Kidney glomerular epithelial cell (primary cell): Measurements from ENCODE around the gene ACSM4.

Source experiments
- DNase-seq: peaks from one replicate; lab custom pipeline; 2025; lab: John Stamatoyannopoulos, UW

Gene ACSM4

DNA sequence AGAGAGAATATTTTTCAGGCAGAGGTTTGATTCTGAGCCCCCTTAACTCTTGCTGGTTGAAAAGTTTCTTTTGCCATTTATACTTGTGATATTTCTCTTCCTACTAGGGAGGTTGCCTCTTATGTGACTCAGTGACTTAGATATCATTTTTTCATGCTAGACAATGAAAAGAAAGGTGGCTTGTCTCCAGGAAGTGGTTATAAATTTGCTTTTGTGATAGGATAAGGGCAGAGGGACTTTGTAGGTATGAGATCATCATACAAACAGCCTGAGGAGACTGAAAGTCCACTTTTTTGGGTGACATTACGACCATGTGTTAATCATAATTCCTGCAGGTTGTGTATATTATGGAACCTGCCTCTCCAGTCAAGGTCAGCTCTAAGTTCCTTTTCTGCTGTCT, 35.8 kb downstream of the ACSM4 start:
- DNase-seq: no peak

- no peak for DNase-seq
Observed at GRCh38 chr12:7344833-7345606, 41.1 kb downstream of the ACSM4 start.

GRCh38 chr12:7346551-7347225, 42.8 kb downstream of the ACSM4 start:
- no peak for DNase-seq

DNA sequence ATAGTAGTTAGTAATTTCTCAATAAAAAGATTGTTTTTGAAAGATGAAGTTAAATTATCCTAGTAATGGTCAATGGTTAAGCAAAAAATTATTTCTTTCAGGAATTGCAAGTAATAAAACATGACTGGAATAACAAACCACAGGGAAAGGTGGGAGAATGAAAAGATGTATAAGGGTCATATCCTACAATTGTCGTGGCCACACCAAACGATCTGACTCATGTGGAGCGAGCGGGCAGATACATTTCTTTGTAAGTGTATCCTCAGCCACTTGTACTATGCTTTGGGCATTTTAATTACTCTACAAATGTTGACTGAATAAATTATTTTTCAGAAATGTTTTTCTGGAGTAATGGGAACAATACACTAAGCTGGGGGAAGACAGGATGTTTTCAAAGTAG, 45.5 kb downstream of the ACSM4 start:
- DNase-seq: no peak

DNA sequence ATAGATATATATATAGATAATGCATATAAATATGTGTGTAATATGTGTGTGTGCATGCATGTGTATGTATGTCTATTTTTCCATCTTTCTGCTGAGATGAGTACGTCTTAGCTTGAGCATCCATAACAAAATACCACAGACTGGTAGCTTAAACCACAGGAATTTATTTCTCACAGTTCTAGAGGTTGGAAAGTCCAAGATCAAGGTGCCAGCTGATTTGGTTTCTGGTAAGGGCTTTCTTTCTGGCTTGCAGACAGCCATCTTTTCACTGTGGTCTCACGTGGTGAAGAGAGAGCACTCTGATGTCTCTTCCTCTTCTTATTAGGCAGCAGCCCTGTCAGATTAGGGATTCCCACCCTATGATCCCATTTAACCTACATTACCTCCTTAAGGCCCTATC, 47.3 kb downstream of the ACSM4 start:
- no peak for DNase-seq

DNA sequence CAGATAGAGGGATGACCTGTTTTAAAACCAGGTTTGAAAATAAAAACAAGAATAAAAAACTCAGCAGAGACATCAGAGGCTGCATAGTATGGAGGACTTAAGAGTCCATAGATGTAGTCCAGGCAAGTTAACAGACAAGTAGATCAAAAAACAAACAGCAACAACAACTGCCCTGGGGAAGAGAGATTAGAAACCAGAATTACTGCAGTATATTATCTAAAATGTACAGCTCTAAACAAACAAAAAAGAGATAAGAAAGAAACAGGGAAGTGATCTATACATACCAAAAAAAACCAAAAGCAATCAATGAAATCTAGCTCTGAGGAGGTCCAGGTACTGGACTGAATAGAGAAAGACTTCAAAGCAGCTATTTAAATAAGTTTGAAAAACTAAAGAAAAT, 48.8 kb downstream of the ACSM4 start:
- DNase-seq: no peak

GRCh38 chr12:7354529-7354928, 50.7 kb downstream of the ACSM4 start:
- no peak for DNase-seq

DNA sequence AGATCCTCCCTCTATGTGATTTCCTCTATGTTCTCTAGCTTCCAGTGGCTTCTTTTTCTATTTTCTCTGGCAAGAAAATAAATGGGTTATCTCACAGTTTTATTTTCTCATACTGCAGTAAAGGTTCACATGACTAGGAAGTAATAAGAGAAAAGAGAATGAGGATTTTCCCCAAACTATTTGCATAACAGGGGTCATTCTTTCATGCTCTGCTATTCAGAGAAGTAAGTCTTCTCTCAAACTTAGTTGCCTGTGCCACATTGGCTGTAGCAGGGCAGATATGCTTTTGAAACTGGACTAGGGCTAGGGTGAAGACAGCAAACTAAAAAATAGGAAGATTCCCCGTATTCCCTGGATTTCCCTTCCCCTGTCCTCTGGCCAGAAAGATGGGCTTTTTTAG, 57.4 kb downstream of the ACSM4 start:
- DNase-seq: no peak

GRCh38 chr12:7362734-7363133, 58.9 kb downstream of the ACSM4 start:
- no peak for DNase-seq

GRCh38 chr12:7369274-7369729, 65.4 kb downstream of the ACSM4 start:
- DNase-seq: no peak

DNA sequence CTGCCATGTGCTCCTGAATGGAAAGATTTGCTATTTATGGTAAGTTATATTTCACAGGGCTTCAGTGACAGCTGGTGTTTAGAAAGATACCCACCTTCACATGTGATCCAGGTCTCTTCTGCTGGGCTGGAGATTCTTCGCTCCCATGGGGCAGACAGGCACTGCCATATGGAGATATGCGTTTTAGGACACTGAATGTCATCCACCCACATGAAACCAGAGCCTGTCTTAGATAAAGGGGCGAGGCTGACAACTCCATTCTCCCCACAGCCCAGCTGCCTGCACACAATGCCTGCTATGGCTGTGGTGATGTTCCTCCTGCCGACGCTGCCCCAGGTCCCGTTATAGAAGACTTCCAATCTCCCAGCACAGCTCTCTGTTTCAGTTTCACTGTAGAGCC, 69.4 kb downstream of the ACSM4 start:
- DNase-seq: no peak

DNA sequence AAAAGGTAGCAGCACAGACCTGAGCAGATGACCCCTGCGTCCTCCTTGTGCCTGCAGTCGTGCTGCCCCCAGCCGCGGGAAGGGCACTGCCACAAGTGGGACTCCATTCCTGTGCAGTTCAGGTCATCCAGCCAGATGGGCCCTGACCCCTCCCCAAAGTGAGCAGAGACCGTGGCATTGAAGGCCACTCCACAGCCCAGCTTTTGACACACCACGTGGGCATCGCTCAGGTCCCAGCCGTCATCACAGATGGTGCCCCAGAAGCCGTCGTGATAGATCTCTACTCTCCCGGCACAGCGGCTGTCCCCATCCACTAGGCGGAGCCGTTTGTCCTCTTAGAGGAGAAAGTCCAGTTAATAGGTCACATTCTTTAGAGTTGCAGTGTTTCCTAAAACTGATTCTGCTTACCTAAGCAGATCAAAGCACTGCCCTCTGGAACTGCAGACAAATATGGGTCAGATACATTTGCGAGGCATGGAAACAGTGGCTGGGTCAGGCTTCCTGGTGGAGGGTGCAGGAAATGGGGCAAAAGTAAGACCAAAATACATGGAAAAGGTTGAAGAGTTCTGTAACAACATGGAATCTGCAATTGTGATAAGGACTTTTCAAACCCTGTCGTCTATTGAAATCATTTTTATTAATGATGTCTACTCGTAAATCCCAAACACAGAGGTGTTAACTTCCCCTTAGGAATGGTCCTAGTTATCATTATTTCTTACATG, 70.7 kb downstream of the ACSM4 start:
- no peak for DNase-seq

DNA sequence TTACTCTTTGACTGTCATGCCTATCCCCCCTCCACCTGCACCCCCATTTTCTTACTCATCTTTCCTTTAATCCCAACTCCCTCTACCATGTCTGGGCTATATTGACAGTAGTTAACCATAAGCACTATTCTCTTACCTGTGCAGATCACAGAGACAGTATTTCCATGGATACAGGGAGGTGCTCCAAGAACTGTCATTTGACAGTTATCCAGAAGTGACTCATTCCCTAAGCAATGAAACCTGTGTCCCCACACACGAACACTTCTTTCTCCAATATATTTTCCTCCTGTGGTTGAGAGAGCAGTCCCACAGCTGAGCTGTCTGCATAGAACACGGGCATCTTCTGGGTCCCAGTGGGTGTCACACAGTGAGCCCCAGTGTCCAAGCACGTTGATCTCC, 71.3 kb downstream of the ACSM4 start:
- no peak for DNase-seq

DNA sequence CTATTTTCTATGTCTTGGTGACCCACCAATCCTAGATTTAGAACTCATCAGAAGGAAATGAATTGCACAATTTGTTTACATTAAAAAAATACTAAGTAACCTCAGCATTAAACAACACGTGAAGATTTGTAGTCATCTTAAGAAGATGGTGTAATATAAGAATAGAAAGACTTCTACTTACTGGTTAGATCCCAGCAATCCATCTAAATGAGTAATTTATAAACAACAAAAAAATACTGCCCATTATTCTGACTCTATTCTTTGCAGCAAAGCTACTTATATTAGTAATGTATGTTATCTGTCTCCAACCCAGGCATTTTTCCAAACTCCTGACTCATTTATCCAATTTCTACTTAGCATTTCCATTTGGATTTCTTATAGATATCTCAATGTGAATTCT, 72.3 kb downstream of the ACSM4 start:
- DNase-seq: no peak
